Effector memory CD4-positive, alpha-beta T cell (primary cell): ENCODE measurements around the gene PKNOX2.

ENCODE experiments used
- DNase-seq, 3 donors: peaks; one replicate each; pipeline ENCODE4 v3.0.0-alpha.2; 2020
- H3K27ac ChIP-seq: 2 replicates; pipeline ENCODE4 v1.7.0; 2013; ENCODE audit warnings: mild to moderate bottlenecking, low read length, moderate library complexity; ENCODE audit not compliant: insufficient read depth, poor library complexity, severe bottlenecking
- H3K27me3 ChIP-seq: replicated peaks from 2 replicates; pipeline ENCODE4 v1.7.0; 2013; ENCODE audit warnings: mild to moderate bottlenecking, low read length; ENCODE audit not compliant: insufficient read depth, control insufficient read depth, poor library complexity, severe bottlenecking
- H3K36me3 ChIP-seq: 2 replicates; pipeline ENCODE4 v1.7.0; 2013; ENCODE audit warnings: mild to moderate bottlenecking, low read length, moderate library complexity; ENCODE audit not compliant: control insufficient read depth, insufficient read depth
- H3K4me1 ChIP-seq: 2 replicates; pipeline ENCODE4 v1.7.0; 2013; ENCODE audit warnings: low read length, mild to moderate bottlenecking; ENCODE audit not compliant: control insufficient read depth, insufficient read depth, poor library complexity, severe bottlenecking
- H3K4me3 ChIP-seq: 2 replicates; pipeline ENCODE4 v1.7.0; 2013; ENCODE audit warnings: low read length, low read depth, mild to moderate bottlenecking; ENCODE audit not compliant: insufficient read depth, poor library complexity, severe bottlenecking
- H3K9me3 ChIP-seq: 2 replicates; pipeline ENCODE4 v1.7.0; 2013; ENCODE audit warnings: mild to moderate bottlenecking, low read length, moderate library complexity; ENCODE audit not compliant: control insufficient read depth

PKNOX2 gene

GRCh38 chr11:125347261-125347585 is 182.7 kb downstream of the PKNOX2 start:
- DNase-seq: no peak
- Histone ChIP-seq H3K27ac (no peak overlapping the region), H3K36me3 (no peaks in the 10 kb centered on the region), H3K27me3 (no peaks in the 10 kb centered on the region), H3K4me3 (no peak overlapping the region), H3K9me3 (no peaks in the 10 kb centered on the region), H3K4me1 (no peaks in the 10 kb centered on the region)

- no peak for DNase-seq
- H3K4me3 ChIP-seq: no peak overlapping the region
- H3K27me3 ChIP-seq: no peaks in the 10 kb centered on the region
- no peak overlapping the region for H3K27ac ChIP-seq
- H3K4me1 ChIP-seq: no peaks in the 10 kb centered on the region
- no peaks in the 10 kb centered on the region for H3K9me3 ChIP-seq
- H3K36me3 ChIP-seq: no peaks in the 10 kb centered on the region
Observed at GRCh38 chr11:125348141-125348651, 183.6 kb downstream of the PKNOX2 start.

- Histone ChIP-seq H3K27me3 (no peaks in the 10 kb centered on the region), H3K9me3 (no peaks in the 10 kb centered on the region), H3K4me3 (no peak overlapping the region), H3K27ac (no peak overlapping the region), H3K36me3 (no peaks in the 10 kb centered on the region), H3K4me1 (no peaks in the 10 kb centered on the region)
- peak in 1 of 3 donors; percentile 7 for DNase-seq
Observed at GRCh38 chr11:125348674-125349309, 184.2 kb downstream of the PKNOX2 start.

- H3K4me3 ChIP-seq: no peak overlapping the region
- no peaks in the 10 kb centered on the region for H3K36me3 ChIP-seq
- no peak overlapping the region for H3K27ac ChIP-seq
- H3K4me1 ChIP-seq: no peaks in the 10 kb centered on the region
- H3K27me3 ChIP-seq: no peaks in the 10 kb centered on the region
- no peaks in the 10 kb centered on the region for H3K9me3 ChIP-seq
- no peak for DNase-seq
Observed at GRCh38 chr11:125350206-125351032, 185.9 kb downstream of the PKNOX2 start.

- Histone ChIP-seq H3K4me1 (no peaks in the 10 kb centered on the region), H3K36me3 (no peaks in the 10 kb centered on the region), H3K27me3 (no peaks in the 10 kb centered on the region), H3K4me3 (no peak overlapping the region), H3K9me3 (no peaks in the 10 kb centered on the region), H3K27ac (no peak overlapping the region)
- DNase-seq: no peak
Observed at GRCh38 chr11:125351033-125351867, 186.7 kb downstream of the PKNOX2 start.

GRCh38 chr11:125351868-125352250 is 187.3 kb downstream of the PKNOX2 start:
- Histone ChIP-seq H3K9me3 (no peaks in the 10 kb centered on the region), H3K4me1 (no peaks in the 10 kb centered on the region), H3K36me3 (no peaks in the 10 kb centered on the region), H3K27ac (no peak overlapping the region), H3K27me3 (no peaks in the 10 kb centered on the region), H3K4me3 (no peak overlapping the region)
- DNase-seq: no peak

GRCh38 chr11:125356797-125357196 is 192.2 kb downstream of the PKNOX2 start:
- Histone ChIP-seq H3K9me3 (no peaks in the 10 kb centered on the region), H3K36me3 (no peaks in the 10 kb centered on the region), H3K27me3 (no peaks in the 10 kb centered on the region), H3K4me1 (no peaks in the 10 kb centered on the region), H3K4me3 (no peak overlapping the region), H3K27ac (no peak overlapping the region)
- DNase-seq: no peak

GRCh38 chr11:125357551-125357950 is 193.0 kb downstream of the PKNOX2 start:
- H3K4me1 ChIP-seq: no peaks in the 10 kb centered on the region
- no peaks in the 10 kb centered on the region for H3K9me3 ChIP-seq
- H3K36me3 ChIP-seq: no peaks in the 10 kb centered on the region
- H3K27ac ChIP-seq: no peak overlapping the region
- no peak for DNase-seq
- no peaks in the 10 kb centered on the region for H3K27me3 ChIP-seq
- no peak overlapping the region for H3K4me3 ChIP-seq

GRCh38 chr11:125358254-125358840 is 193.8 kb downstream of the PKNOX2 start:
- no peaks in the 10 kb centered on the region for H3K4me1 ChIP-seq
- DNase-seq: no peak
- no peaks in the 10 kb centered on the region for H3K27me3 ChIP-seq
- no peak overlapping the region for H3K4me3 ChIP-seq
- no peaks in the 10 kb centered on the region for H3K9me3 ChIP-seq
- H3K27ac ChIP-seq: no peak overlapping the region
- no peaks in the 10 kb centered on the region for H3K36me3 ChIP-seq
